GM12873 (cell line): ENCODE data around the gene WDR46.

Source experiments
- CTCF ChIP-seq: IDR thresholded peaks from 2 replicates; pipeline ENCODE4 v1.5.1; 2012; ENCODE audit warnings: low read depth, mild to moderate bottlenecking, moderate library complexity, low read length, control low read depth; ENCODE audit not compliant: insufficient read depth; ENCODE audit errors: missing control alignments

Gene WDR46

GRCh38 chr6:33290459-33290858 lies 1.4 kb upstream of the WDR46 start:
- no peak for TF ChIP-seq CTCF

- TF ChIP-seq CTCF, result no peak
Measured at GRCh38 chr6:33289784-33290315, 811 bp upstream of the WDR46 start.

GRCh38 chr6:33288141-33288920 lies 708 bp downstream of the WDR46 start:
- no peak for TF ChIP-seq CTCF

GRCh38 chr6:33286946-33287914 lies 1.8 kb downstream of the WDR46 start:
- TF ChIP-seq CTCF, result no peak

- TF ChIP-seq CTCF, result no peak
Measured at GRCh38 chr6:33280539-33280938, 8.5 kb downstream of the WDR46 start.

GRCh38 chr6:33279971-33280511 lies 9.0 kb downstream of the WDR46 start:
- TF ChIP-seq CTCF, result peak; percentile 47
